Activated CD4-positive, alpha-beta T cell treated with anti-CD3 and anti-CD28 coated beads, Interleukin-2, amount 10 ng/mL, durations not matched to agents 7 days and 5 days (primary cell): ENCODE results near the gene LRBA. TPM values are rescaled to one million over a fixed set of nuclear protein-coding genes. Genes with fewer than 3 reads are reported as not detected.
"Not testable (repeated sequence)": the region's sequence is repeated elsewhere in the genome, so short reads cannot be mapped to it uniquely, and the experiment has no call there.

Source experiments
- CTCF ChIA-PET: fragments of 350-600 bp; sonication (Branson Sonifier 250); formaldehyde crosslinking; loops from one replicate; lab custom pipeline; 2021; ENCODE audit warnings: antibody characterized with exemption; lab: Charles Lee
- POLR2A ChIA-PET: fragments of 350-600 bp; sonication (Branson Sonifier 250); formaldehyde crosslinking; loops from one replicate; lab custom pipeline; 2021; ENCODE audit warnings: antibody characterized with exemption; lab: Charles Lee
- DNase-seq: peaks from one replicate; pipeline ENCODE4 v3.0.0-alpha.2; 2020
- H3K27ac Mint-ChIP-seq: one replicate; pipeline ENCODE4 v1.8.0; 2021; ENCODE audit warnings: mild to moderate bottlenecking, moderate library complexity, mixed read lengths
- H3K27me3 Mint-ChIP-seq: one replicate; pipeline ENCODE4 v1.8.0; 2021; ENCODE audit warnings: mixed read lengths
- H3K36me3 Mint-ChIP-seq: one replicate; pipeline ENCODE4 v1.8.0; 2021; ENCODE audit warnings: low read depth, mixed read lengths
- H3K4me1 Mint-ChIP-seq: one replicate; pipeline ENCODE4 v1.8.0; 2021; ENCODE audit warnings: mixed read lengths
- H3K4me3 Mint-ChIP-seq: one replicate; pipeline ENCODE4 v1.8.0; 2021; ENCODE audit warnings: mild to moderate bottlenecking, moderate library complexity, mixed read lengths
- H3K9me3 Mint-ChIP-seq: one replicate; pipeline ENCODE4 v1.8.0; 2021; ENCODE audit warnings: mixed read lengths
- total RNA-seq, 2 experiments: library from RNA; stranded (reverse); gene quantifications; one replicate each; pipeline ENCODE4 v1.2.3, GENCODE V29; 2021

LRBA gene
- total RNA-seq, 2 experiments from 2014 or later: 44.7 to 49.6 TPM

GRCh38 chr4:150751648-150752047 lies 263.4 kb downstream of the LRBA start:
- no peak for DNase-seq
- ChIA-PET CTCF (no interaction called here), POLR2A (no interaction called here)
- no peaks in the 10 kb centered on the region for H3K27me3 Mint-ChIP-seq
- no peaks in the 10 kb centered on the region for H3K9me3 Mint-ChIP-seq
- H3K4me1 Mint-ChIP-seq: no peaks in the 10 kb centered on the region
- H3K36me3 Mint-ChIP-seq: peaks cover 7% of the 10 kb centered on the region
- H3K4me3 Mint-ChIP-seq: no peak overlapping the region
- no peak overlapping the region for H3K27ac Mint-ChIP-seq

DNA sequence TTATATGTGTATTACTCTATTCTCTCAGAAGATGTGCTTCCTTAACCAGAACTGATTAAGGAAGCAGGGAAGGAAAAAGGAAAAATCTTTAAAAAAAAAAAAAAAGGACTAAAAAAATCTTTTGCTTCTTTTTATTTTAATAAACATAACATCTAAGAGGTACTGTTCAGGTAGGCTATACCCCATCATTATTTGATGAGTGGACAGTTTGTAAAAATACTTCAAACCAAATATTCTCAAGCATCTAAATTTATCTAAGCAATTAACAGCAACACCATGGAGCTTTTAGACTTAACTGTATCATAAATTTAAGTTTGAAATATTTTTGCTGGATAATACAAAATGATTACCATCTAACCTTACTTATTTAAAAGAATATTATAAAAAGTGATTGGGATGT lies 264.3 kb downstream of the LRBA start:
- peaks cover 7% of the 10 kb centered on the region for H3K36me3 Mint-ChIP-seq
- no peaks in the 10 kb centered on the region for H3K27me3 Mint-ChIP-seq
- POLR2A ChIA-PET: no interaction called here
- CTCF ChIA-PET: interaction anchor here (0.6 kb wide), 1 partner anchor 12 kb away, joined by 5 read pairs; no protein-coding TSS in a partner anchor
- H3K4me3 Mint-ChIP-seq: no peak overlapping the region
- DNase-seq: no peak
- H3K9me3 Mint-ChIP-seq: no peaks in the 10 kb centered on the region
- no peaks in the 10 kb centered on the region for H3K4me1 Mint-ChIP-seq
- no peak overlapping the region for H3K27ac Mint-ChIP-seq

- Mint-ChIP-seq H3K27me3 (no peaks in the 10 kb centered on the region), H3K36me3 (peaks cover 7% of the 10 kb centered on the region), H3K27ac (no peak overlapping the region), H3K4me1 (no peaks in the 10 kb centered on the region), H3K9me3 (no peaks in the 10 kb centered on the region), H3K4me3 (no peak overlapping the region)
- POLR2A ChIA-PET: no interaction called here
- CTCF ChIA-PET: interaction anchor here (0.6 to 0.7 kb wide), 2 partner anchors 170 to 327 kb away, joined by 3 to 4 read pairs; no protein-coding TSS in a partner anchor
- no peak for DNase-seq
Observed at GRCh38 chr4:150746156-150746555, 268.9 kb downstream of the LRBA start.

DNA sequence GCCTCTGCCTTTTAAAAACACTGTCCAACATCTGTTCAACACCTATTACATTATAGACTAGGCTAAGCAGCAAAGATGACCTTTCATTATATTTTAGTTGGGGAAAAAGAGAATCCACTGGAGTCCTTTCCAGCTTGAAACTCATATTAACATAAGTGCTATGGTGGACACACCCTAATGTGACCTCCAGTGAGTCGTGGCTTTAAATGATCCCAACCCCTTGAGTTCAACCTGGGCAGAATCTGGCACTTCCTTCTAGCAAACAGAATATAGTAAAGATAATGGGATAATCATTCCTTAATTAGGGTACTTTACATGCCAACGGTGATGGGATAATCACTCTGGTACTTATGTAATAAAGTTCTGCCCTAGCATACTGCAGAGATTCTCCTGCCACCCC lies 270.5 kb downstream of the LRBA start:
- no peaks in the 10 kb centered on the region for H3K27me3 Mint-ChIP-seq
- no peak overlapping the region for H3K4me3 Mint-ChIP-seq
- no peak for DNase-seq
- H3K9me3 Mint-ChIP-seq: peaks cover 5% of the 10 kb centered on the region
- POLR2A ChIA-PET: no interaction called here
- H3K27ac Mint-ChIP-seq: no peak overlapping the region
- CTCF ChIA-PET: no interaction called here
- no peaks in the 10 kb centered on the region for H3K4me1 Mint-ChIP-seq
- H3K36me3 Mint-ChIP-seq: peaks cover 10% of the 10 kb centered on the region

DNA sequence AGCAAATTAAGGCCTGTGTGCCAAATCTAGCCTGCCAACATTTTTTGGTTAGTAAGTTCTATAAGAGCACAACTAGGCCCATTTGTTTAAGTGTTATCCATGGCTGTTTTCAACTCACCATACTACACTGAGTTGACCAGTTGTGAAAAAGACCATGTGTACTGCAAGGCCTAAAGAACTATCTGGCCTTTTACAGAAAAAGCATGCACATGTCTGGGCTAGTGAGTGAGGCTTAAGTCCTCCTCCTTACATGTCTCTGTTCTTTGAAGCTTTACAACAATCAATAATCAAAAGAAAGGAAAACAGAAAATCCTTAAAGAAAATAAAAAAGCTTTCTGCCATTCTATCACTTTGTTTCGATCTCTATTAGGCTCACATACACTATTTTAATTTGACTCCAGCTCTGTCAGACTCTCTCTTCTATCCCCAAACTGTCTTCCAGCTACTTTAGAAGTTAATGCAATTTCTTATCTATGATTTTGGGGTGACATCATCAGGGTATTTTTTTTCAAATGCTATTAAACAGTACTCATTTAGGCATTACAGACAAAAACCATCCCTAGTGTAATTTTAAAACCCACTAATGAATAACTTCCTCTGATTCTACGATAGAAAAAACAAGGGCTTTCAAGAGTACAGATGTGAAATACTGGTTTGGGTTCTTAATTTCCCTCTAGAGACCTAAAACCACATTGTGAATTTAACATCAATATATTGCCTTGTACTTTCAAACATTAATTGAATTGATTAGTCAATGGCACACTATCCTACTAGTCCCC lies 271.3 kb downstream of the LRBA start:
- Mint-ChIP-seq H3K4me1 (no peaks in the 10 kb centered on the region), H3K27me3 (no peaks in the 10 kb centered on the region), H3K36me3 (peaks cover 10% of the 10 kb centered on the region), H3K4me3 (no peak overlapping the region), H3K27ac (no peak overlapping the region), H3K9me3 (peaks cover 5% of the 10 kb centered on the region)
- DNase-seq: no peak
- POLR2A ChIA-PET: no interaction called here
- CTCF ChIA-PET: no interaction called here

GRCh38 chr4:150742930-150743329 lies 272.2 kb downstream of the LRBA start:
- DNase-seq, POLR2A ChIA-PET, H3K27ac Mint-ChIP-seq, H3K9me3 Mint-ChIP-seq, CTCF ChIA-PET, H3K4me3 Mint-ChIP-seq, H3K27me3 Mint-ChIP-seq, H3K4me1 Mint-ChIP-seq: not testable (repeated sequence)
- H3K36me3 Mint-ChIP-seq: peaks cover 10% of the 10 kb centered on the region

GRCh38 chr4:150739591-150739990 lies 275.5 kb downstream of the LRBA start:
- no peak for DNase-seq
- H3K27me3 Mint-ChIP-seq: no peaks in the 10 kb centered on the region

GRCh38 chr4:150725957-150726523 lies 289.0 kb downstream of the LRBA start:
- DNase-seq: no peak
- Mint-ChIP-seq H3K4me1 (no peaks in the 10 kb centered on the region), H3K4me3 (no peak overlapping the region), H3K27ac (no peak overlapping the region), H3K9me3 (peaks cover 17% of the 10 kb centered on the region), H3K27me3 (no peaks in the 10 kb centered on the region), H3K36me3 (peaks cover 45% of the 10 kb centered on the region)
- CTCF ChIA-PET: no interaction called here
- POLR2A ChIA-PET: no interaction called here

More at GRCh38 chr4:150739591-150739990, 275.5 kb downstream of the LRBA start:
- Mint-ChIP-seq H3K9me3 (peaks cover 5% of the 10 kb centered on the region), H3K27ac (no peak overlapping the region), H3K4me3 (no peak overlapping the region), H3K4me1 (no peaks in the 10 kb centered on the region), H3K36me3 (peaks cover 11% of the 10 kb centered on the region)
- ChIA-PET POLR2A (no interaction called here), CTCF (interaction anchor here (0.9 kb wide), 1 partner anchor 9 kb away, joined by 3 read pairs; no protein-coding TSS in a partner anchor)

GRCh38 chr4:150723727-150724411 lies 291.2 kb downstream of the LRBA start:
- H3K4me3 Mint-ChIP-seq: no peak overlapping the region
- no peak overlapping the region for H3K27ac Mint-ChIP-seq
- DNase-seq: no peak
- H3K27me3 Mint-ChIP-seq: no peaks in the 10 kb centered on the region
- H3K9me3 Mint-ChIP-seq: peaks cover 17% of the 10 kb centered on the region
- ChIA-PET POLR2A (no interaction called here), CTCF (interaction anchor here (1.2 kb wide), 1 partner anchor 11 kb away, joined by 3 read pairs; no protein-coding TSS in a partner anchor)
- no peaks in the 10 kb centered on the region for H3K4me1 Mint-ChIP-seq
- H3K36me3 Mint-ChIP-seq: peaks cover 41% of the 10 kb centered on the region

- no peak for DNase-seq
- CTCF ChIA-PET: interaction anchor here (1.2 kb wide), 1 partner anchor 12 kb away, joined by 3 read pairs; no protein-coding TSS in a partner anchor
- no peaks in the 10 kb centered on the region for H3K27me3 Mint-ChIP-seq
- POLR2A ChIA-PET: no interaction called here
- H3K9me3 Mint-ChIP-seq: peaks cover 13% of the 10 kb centered on the region
- no peak overlapping the region for H3K27ac Mint-ChIP-seq
- H3K4me3 Mint-ChIP-seq: no peak overlapping the region
- peaks cover 36% of the 10 kb centered on the region for H3K36me3 Mint-ChIP-seq
- H3K4me1 Mint-ChIP-seq: no peaks in the 10 kb centered on the region
Observed at GRCh38 chr4:150722908-150723362, 292.1 kb downstream of the LRBA start.

GRCh38 chr4:150720973-150721518 lies 294.0 kb downstream of the LRBA start:
- H3K27me3 Mint-ChIP-seq: no peaks in the 10 kb centered on the region
- H3K36me3 Mint-ChIP-seq: peaks cover 27% of the 10 kb centered on the region
- DNase-seq: no peak
- H3K4me1 Mint-ChIP-seq: no peaks in the 10 kb centered on the region
- POLR2A ChIA-PET: no interaction called here
- H3K9me3 Mint-ChIP-seq: peaks cover 5% of the 10 kb centered on the region
- CTCF ChIA-PET: no interaction called here
- H3K27ac Mint-ChIP-seq: no peak overlapping the region
- no peak overlapping the region for H3K4me3 Mint-ChIP-seq

DNA sequence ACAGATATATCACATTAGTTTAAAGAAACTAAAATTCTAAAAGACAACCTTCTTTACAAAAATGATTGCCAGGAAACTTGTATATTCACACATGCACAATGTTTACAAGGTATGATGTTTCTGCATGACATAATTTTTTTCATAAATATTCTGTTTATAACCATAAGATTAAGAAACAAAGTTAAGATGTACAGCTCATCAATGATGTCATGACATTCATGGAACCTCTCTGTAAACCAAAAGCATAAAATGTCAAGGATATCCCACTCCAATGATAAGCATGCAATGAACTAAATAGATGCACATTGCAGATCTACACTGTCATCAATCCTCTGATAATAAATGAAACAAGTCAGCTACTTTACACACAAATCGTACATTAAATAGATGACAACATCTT lies 297.1 kb downstream of the LRBA start:
- Mint-ChIP-seq H3K9me3 (no peaks in the 10 kb centered on the region), H3K27ac (no peak overlapping the region), H3K36me3 (peaks cover 10% of the 10 kb centered on the region), H3K4me1 (no peaks in the 10 kb centered on the region), H3K27me3 (no peaks in the 10 kb centered on the region), H3K4me3 (no peak overlapping the region)
- CTCF ChIA-PET: interaction anchor here (0.6 kb wide), 1 partner anchor 414 kb away, joined by 3 read pairs; no protein-coding TSS in a partner anchor
- POLR2A ChIA-PET: no interaction called here
- DNase-seq: no peak
